ENCODE data around the gene PTPN22. TPM values are rescaled to one million over a fixed set of nuclear protein-coding genes. Genes with fewer than 3 reads are reported as not detected.

The PTPN22 gene
- total RNA-seq, result under 0.01 TPM in 1 of 2 replicates, not detected in the other

DNA sequence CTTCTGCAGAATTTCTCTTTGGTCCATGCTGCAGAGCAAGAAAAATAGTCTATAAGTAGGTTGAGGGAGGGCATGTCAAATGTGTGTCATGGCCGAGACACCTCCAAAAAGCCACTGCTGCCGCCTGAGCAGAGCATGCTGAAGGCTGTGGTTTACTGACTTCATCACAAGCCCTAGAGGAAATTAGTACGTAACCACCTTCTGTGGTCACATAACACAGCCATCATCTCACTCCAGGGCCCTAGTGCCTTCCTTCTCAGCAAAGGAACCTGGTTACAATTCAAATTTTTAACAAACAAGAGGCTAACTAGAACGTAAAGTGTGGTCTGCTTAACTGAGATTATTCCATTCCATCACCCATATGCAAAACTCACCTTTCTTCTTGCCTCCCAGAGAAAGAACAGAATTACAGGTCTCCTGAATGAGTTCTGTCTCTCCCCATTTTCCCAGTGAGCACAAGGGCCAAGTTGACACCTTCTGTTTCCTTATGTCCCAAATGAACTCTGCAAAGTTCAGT lies at the start of gene PTPN22:
Gene PTPN22 (minus strand): TSS at position 116 of the 517 bp plus-strand sequence.

DNA sequence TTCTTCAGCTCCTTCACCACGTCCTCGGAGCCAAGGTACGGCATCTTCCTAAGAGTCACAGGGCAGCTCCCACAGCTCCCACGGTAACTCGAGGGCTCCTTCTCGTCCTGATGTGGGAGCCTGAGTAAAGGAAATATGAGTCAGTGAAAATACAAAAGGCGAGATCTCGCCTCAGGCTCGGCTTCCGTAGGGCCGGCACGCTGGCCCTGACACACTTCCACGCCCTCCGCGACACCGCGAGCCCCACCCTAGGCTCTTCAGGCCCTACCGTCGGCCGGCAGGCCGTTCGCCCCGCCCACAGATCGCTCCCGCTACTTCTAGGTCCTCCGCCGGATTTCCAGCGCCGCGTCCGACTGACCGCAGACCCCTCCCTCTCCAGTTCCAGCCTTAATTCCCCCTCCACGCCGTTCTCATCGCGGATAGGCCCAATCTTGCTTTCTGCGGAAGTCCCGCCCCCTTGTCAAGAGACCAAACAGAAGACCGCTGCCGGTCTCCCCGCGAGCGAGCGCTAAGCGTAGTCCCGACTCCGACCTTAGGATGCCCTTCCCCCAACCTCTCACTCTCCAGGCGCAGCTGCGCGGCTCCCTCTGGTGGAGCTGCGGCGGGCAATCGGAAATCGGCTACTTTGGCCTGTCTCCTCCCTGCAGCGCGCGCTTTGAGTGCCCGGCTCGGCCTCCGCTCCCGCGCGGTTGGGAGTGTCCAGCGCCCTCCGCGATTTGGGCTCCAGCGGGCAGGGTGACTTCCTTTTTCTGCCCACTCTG lies 33.3 kb upstream of the PTPN22 start, which contains the start of the genes AP4B1 and DCLRE1B:
Gene AP4B1 (minus strand): TSS at position 126 of the 761 bp plus-strand sequence. CDS start 82 bp downstream, at position 44.
Gene DCLRE1B (plus strand): TSS at position 653 of the 761 bp plus-strand sequence. CDS start 261 bp downstream, outside the sequence.

DNA sequence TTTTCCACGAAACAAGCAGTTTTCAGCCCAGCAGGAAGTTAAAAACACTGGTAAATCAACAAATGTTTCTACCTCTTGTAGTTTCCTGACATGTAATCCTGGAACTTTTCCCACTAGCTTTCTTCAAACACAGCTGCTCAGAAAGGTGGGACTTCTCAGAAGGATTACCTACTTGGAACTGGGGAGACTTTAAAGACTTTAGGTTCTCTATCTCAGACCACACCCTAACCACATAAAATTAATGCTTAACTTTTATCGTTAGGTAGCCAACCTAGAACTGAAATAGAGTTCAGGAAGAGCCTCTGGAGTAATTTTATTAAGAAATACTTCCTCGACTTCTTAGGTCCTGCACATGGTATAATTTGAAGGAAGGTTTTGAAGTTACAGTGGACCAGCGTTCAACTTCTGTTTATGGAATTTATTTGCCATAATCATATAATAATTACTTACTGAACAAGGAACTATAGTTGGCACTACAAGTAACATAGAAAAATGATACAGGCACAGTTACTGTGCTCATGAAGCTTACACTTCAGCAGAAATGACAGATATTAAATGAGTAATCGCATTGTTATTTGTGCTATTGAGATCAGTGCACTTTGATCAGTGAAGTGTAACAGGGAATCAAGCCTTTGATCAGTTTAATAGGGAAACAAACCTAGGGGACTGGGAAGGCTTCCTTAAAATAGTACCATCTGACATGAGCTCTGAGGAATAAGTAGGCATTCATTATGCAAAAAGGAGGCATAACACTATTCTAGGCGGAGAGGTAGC lies 16.1 kb upstream of the PTPN22 start, which contains the start of gene BCL2L15:
Gene BCL2L15 (minus strand): TSS at position 180 of the 774 bp plus-strand sequence. CDS start 206 bp downstream, outside the sequence.

DNA sequence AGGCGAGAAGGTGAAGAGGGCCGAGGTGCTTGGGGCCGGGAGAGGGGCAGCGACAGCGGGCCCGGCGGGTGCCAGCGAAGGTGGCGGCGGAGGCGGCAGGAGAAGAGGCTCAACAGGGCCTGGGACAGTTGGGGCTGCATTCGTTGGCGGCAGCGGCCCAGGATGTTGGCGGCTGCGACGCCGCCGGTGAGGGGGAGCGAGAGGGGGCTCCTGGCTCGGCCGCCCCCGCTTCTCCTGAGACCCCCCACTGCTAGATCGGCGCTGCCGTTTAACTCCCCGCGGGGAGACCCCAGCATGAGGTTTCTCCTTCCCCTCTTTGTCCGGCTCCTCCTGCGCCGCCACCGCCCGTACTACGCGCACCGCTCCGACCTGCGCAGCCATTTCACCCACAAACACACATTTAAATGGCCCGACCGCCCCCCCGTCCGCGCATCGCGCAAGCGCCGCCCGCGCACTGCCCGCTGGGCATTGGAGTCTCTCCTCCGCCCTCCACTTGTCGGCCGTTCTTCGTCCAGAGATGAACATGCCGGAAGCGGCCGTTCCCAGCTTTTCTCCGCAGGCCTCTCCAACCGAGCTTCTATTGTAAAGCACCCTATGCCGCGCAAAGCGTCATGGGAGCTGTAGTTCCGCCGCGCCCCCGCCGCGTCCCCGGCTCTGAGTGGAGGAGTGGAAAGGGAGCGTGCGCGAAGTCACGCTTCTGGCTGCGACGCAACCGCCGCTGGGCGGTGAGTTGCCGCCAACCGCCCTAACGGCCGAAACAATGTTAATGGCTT lies 59.4 kb downstream of the PTPN22 start, which contains the start of gene RSBN1:
Gene RSBN1 (minus strand): TSS at position 589 of the 773 bp plus-strand sequence. CDS start 64 bp downstream, at position 525.

Other genes starting within 250 kb of the PTPN22 start
- 14.1 and 28.5 TPM in 2 replicates for gene PHTF1, start 112.2 kb downstream of the PTPN22 start, total RNA-seq
- gene RSBN1, start 59.2 kb downstream of the PTPN22 start, total RNA-seq, result 6.1 and 6.2 TPM in 2 replicates
- not detected in 2 replicates for gene BCL2L15, start 15.9 kb upstream of the PTPN22 start, total RNA-seq
- 13.9 and 19.8 TPM in 2 replicates for gene AP4B1, start 33.1 kb upstream of the PTPN22 start, total RNA-seq
- 5.8 and 7.2 TPM in 2 replicates for gene DCLRE1B, start 33.6 kb upstream of the PTPN22 start, total RNA-seq
- 23.3 and 23.5 TPM in 2 replicates for gene HIPK1, start 57.6 kb upstream of the PTPN22 start, total RNA-seq
- 12.2 and 28.7 TPM in 2 replicates for gene OLFML3, start 107.8 kb upstream of the PTPN22 start, total RNA-seq